Neural cell (in vitro differentiated cells): Measurements from ENCODE around the gene CYTH3. TPM values are rescaled to one million over a fixed set of nuclear protein-coding genes. Genes with fewer than 3 reads are reported as not detected.
"Not testable (repeated sequence)": the region's sequence is repeated elsewhere in the genome, so short reads cannot be mapped to it uniquely, and the experiment has no call there.

Source experiments
- H2AFZ ChIP-seq: fragments of 200-600, 300-800 bp; sonication (generic), shearing (Covaris generic); 2 replicates; pipeline ENCODE4 v1.6.0; 2014; ENCODE audit warnings: low read depth, mild to moderate bottlenecking, antibody characterized with exemption, low read length, moderate library complexity
- H3F3A ChIP-seq: fragments of 200-600 bp; shearing (Covaris generic); 2 replicates; pipeline ENCODE4 v1.6.1; 2016; ENCODE audit warnings: mild to moderate bottlenecking, moderate library complexity, mixed read lengths, antibody characterized with exemption, low read length; ENCODE audit not compliant: insufficient read depth, poor library complexity, severe bottlenecking
- H3K27ac ChIP-seq: fragments of 200-600, 300-800 bp; sonication (generic), shearing (Covaris generic); 2 replicates; pipeline ENCODE4 v1.5.1; 2014; ENCODE audit warnings: mild to moderate bottlenecking, low read length, moderate library complexity
- H3K27me3 ChIP-seq: fragments of 300-800, 200-600 bp; sonication (generic), shearing (Covaris generic); 2 replicates; pipeline ENCODE4 v1.6.0; 2014; ENCODE audit warnings: mild to moderate bottlenecking, low read depth, low read length, moderate library complexity; ENCODE audit not compliant: insufficient read depth
- H3K36me3 ChIP-seq: fragments of 300-800, 200-600 bp; sonication (generic), shearing (Covaris generic); 2 replicates; pipeline ENCODE4 v1.5.1; 2014; ENCODE audit warnings: mild to moderate bottlenecking, antibody characterized with exemption, low read length, moderate library complexity; ENCODE audit not compliant: insufficient read depth
- H3K4me2 ChIP-seq: fragments of 300-800, 200-600 bp; sonication (generic), shearing (Covaris generic); 2 replicates; pipeline ENCODE4 v1.6.0; 2014; ENCODE audit warnings: mild to moderate bottlenecking, low read length
- H3K4me3 ChIP-seq: fragments of 300-800, 200-600 bp; sonication (generic), shearing (Covaris generic); 2 replicates; pipeline ENCODE4 v1.5.1; 2014; ENCODE audit warnings: mild to moderate bottlenecking, low read length, moderate library complexity
- H3K79me2 ChIP-seq: fragments of 200-600 bp; shearing (Covaris generic); replicated peaks from 2 replicates; pipeline ENCODE4 v1.6.0; 2014; ENCODE audit warnings: mild to moderate bottlenecking, low read length, moderate library complexity; ENCODE audit not compliant: insufficient read depth
- H3K9ac ChIP-seq: fragments of 300-800, 200-600 bp; sonication (generic), shearing (Covaris generic); 2 replicates; pipeline ENCODE4 v1.6.1; 2016; ENCODE audit warnings: mild to moderate bottlenecking, low read length, mixed read lengths
- H3K9me2 ChIP-seq: fragments of 200-600 bp; shearing (Covaris generic); 2 replicates; pipeline ENCODE4 v1.6.1; 2016; ENCODE audit warnings: mild to moderate bottlenecking, low read length, mixed read lengths; ENCODE audit not compliant: insufficient read depth
- H3K9me3 ChIP-seq: fragments of 200-600, 300-800 bp; sonication (generic), shearing (Covaris generic); 2 replicates; pipeline ENCODE4 v1.6.1; 2016; ENCODE audit warnings: mild to moderate bottlenecking, mixed run types, low read length, moderate library complexity, mixed read lengths
- H4K20me1 ChIP-seq: fragments of 200-600 bp; shearing (Covaris generic); 2 replicates; pipeline ENCODE4 v1.6.1; 2016; ENCODE audit warnings: mild to moderate bottlenecking, mixed run types; ENCODE audit not compliant: insufficient read depth
- EP300 ChIP-seq: fragments of 450-650 bp; conservative IDR thresholded peaks from 2 replicates; pipeline ENCODE4 v1.6.1; 2014; ENCODE audit warnings: antibody characterized with exemption, mild to moderate bottlenecking, moderate library complexity; ENCODE audit not compliant: poor library complexity, severe bottlenecking
- EZH2 ChIP-seq: fragments of 200-600, 300-800 bp; shearing (Covaris generic), sonication (generic); IDR thresholded peaks from 2 replicates; pipeline ENCODE4 v1.6.1; 2014; ENCODE audit warnings: antibody characterized with exemption, low read length, borderline replicate concordance, mild to moderate bottlenecking; ENCODE audit not compliant: insufficient read depth, poor library complexity, severe bottlenecking
- MXI1 ChIP-seq: fragments of 450-650 bp; conservative IDR thresholded peaks from 2 replicates; pipeline ENCODE4 v1.6.1; 2014; ENCODE audit warnings: antibody characterized with exemption, mild to moderate bottlenecking; ENCODE audit not compliant: poor library complexity, severe bottlenecking
- POLR2AphosphoS5 ChIP-seq: IDR thresholded peaks from 2 replicates; pipeline ENCODE4 v1.6.1; 2012
- RAD21 ChIP-seq: fragments of 450-650 bp; conservative IDR thresholded peaks from 2 replicates; pipeline ENCODE4 v1.6.1; 2014; ENCODE audit warnings: antibody characterized with exemption, mild to moderate bottlenecking, moderate library complexity
- SMC3 ChIP-seq: fragments of 450-650 bp; conservative IDR thresholded peaks from 2 replicates; pipeline ENCODE4 v1.6.1; 2014; ENCODE audit warnings: antibody characterized with exemption, mild to moderate bottlenecking, moderate library complexity; ENCODE audit not compliant: poor library complexity
- TAF1 ChIP-seq: IDR thresholded peaks from 2 replicates; pipeline ENCODE4 v1.6.1; 2012; ENCODE audit warnings: low read depth
- polyA plus RNA-seq: library from polyadenylated mRNA; depleted of rRNA; stranded (reverse); fragments of >200 nt; gene quantifications from 2 replicates; pipeline ENCODE4 v1.2.3, GENCODE V29; 2014
- TF ChIP-seq, protein P1 (sequence below): IDR thresholded peaks from 2 replicates; pipeline ENCODE4 v1.6.1; 2012; ENCODE audit warnings: borderline replicate concordance
- TF ChIP-seq, protein P2 (sequence below): fragments of 450-650 bp; IDR thresholded peaks from 2 replicates; pipeline ENCODE4 v1.5.1; 2014; ENCODE audit warnings: antibody characterized with exemption, mild to moderate bottlenecking, moderate library complexity; ENCODE audit not compliant: poor library complexity, severe bottlenecking

CYTH3 gene
- polyA plus RNA-seq, 1 donor from 2014 or later, result 33.9 TPM

DNA sequence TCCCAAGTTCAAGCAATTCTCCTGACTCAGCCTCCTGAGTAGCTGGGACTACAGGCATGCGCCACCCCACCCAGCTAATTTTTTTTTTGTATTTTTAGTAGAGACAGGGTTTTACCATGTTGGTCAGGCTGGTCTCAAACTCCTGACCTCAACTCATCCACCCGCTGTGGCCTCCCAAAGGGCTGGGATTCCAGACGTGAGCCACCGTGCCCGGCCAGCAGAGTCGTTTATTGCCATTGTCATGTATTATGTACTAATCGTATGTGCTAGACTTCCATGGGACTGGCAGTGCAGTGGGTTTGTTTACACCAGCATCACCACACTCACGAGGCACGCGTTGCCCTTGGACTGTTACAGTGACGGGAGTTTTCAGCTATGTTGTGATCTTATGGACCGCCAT is 120.9 kb downstream of the CYTH3 start:
- not testable (repeated sequence) for H3K4me2 ChIP-seq, H4K20me1 ChIP-seq, H3K79me2 ChIP-seq, H3K9me3 ChIP-seq, H2AFZ ChIP-seq, H3K27ac ChIP-seq, H3K27me3 ChIP-seq, H3K9me2 ChIP-seq, H3K9ac ChIP-seq, H3F3A ChIP-seq, H3K4me3 ChIP-seq
- peaks cover 13% of the 10 kb centered on the region for H3K36me3 ChIP-seq

DNA sequence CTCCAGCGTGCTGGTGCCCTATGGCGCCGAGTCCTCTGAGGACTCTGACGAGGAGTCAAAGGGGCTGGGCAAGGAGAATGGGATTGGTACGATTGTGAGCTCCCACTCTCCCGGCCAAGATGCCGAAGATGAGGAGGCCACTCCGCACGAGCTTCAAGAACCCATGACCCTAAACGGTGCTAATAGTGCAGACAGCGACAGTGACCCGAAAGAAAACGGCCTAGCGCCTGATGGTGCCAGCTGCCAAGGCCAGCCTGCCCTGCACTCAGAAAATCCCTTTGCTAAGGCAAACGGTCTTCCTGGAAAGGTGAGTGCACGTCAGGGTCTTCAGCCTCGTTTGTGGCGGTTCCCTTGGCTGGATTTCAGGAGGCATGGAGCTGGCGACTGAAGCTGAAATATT is 122.4 kb downstream of the CYTH3 start:
- H4K20me1 ChIP-seq, result no peaks in the 10 kb centered on the region
- H3K9ac ChIP-seq, result no peak overlapping the region
- no peak overlapping the region for H3K4me2 ChIP-seq
- no peak overlapping the region for H2AFZ ChIP-seq
- H3K79me2 ChIP-seq, result no peaks in the 10 kb centered on the region
- no peaks in the 10 kb centered on the region for H3K9me3 ChIP-seq
- H3K9me2 ChIP-seq, result no peaks in the 10 kb centered on the region
- H3F3A ChIP-seq, result no peaks in the 10 kb centered on the region
- no peak overlapping the region for H3K27ac ChIP-seq
- H3K27me3 ChIP-seq, result no peaks in the 10 kb centered on the region
- no peak overlapping the region for H3K4me3 ChIP-seq
- peaks cover 6% of the 10 kb centered on the region for H3K36me3 ChIP-seq
- TF ChIP-seq EZH2, result no peak
- TF ChIP-seq TAF1, result no peak
- TF ChIP-seq, protein P1, sequence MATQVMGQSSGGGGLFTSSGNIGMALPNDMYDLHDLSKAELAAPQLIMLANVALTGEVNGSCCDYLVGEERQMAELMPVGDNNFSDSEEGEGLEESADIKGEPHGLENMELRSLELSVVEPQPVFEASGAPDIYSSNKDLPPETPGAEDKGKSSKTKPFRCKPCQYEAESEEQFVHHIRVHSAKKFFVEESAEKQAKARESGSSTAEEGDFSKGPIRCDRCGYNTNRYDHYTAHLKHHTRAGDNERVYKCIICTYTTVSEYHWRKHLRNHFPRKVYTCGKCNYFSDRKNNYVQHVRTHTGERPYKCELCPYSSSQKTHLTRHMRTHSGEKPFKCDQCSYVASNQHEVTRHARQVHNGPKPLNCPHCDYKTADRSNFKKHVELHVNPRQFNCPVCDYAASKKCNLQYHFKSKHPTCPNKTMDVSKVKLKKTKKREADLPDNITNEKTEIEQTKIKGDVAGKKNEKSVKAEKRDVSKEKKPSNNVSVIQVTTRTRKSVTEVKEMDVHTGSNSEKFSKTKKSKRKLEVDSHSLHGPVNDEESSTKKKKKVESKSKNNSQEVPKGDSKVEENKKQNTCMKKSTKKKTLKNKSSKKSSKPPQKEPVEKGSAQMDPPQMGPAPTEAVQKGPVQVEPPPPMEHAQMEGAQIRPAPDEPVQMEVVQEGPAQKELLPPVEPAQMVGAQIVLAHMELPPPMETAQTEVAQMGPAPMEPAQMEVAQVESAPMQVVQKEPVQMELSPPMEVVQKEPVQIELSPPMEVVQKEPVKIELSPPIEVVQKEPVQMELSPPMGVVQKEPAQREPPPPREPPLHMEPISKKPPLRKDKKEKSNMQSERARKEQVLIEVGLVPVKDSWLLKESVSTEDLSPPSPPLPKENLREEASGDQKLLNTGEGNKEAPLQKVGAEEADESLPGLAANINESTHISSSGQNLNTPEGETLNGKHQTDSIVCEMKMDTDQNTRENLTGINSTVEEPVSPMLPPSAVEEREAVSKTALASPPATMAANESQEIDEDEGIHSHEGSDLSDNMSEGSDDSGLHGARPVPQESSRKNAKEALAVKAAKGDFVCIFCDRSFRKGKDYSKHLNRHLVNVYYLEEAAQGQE, result no peak

DNA sequence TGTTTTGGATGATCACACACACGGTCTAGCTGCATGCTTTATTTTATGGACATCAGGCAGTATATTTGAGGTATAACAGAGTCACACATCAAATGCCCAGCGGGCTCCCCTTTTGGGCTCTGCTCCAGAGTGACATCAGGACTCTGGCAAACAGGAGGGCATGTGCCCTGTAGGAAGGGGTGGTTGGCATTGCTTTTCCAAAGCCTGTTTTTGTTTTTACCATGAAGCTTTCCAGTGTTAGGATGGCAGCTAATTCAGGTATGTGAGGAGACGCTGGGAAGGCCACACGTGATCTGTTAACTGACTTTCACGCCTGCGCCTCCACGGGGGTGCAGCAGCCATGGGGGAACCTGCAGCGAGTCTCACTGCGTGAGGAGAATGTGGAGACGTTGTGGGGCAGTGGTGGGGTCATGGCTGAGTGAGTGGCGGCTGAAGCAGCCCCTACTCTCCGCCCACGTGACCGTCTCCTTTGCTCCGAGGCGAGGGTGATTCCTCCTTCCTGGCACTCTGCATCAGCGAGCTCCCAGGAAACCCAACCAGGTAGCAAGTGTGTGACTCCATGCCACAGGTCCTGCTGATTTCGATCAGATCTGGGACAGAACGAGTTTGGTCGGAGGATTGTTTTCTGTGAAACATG is 123.6 kb downstream of the CYTH3 start:
- no peak overlapping the region for H3K27ac ChIP-seq
- no peaks in the 10 kb centered on the region for H3K9me3 ChIP-seq
- H4K20me1 ChIP-seq, result no peaks in the 10 kb centered on the region
- no peak overlapping the region for H3K9ac ChIP-seq
- TF ChIP-seq SMC3, result no peak
- TF ChIP-seq MXI1, result no peak
- TF ChIP-seq, protein P1, result no peak
- no peak for TF ChIP-seq EP300
- TF ChIP-seq EZH2, result no peak
- no peak for TF ChIP-seq RAD21
- no peak for TF ChIP-seq POLR2AphosphoS5
- no peak for TF ChIP-seq TAF1
- TF ChIP-seq, protein P2, sequence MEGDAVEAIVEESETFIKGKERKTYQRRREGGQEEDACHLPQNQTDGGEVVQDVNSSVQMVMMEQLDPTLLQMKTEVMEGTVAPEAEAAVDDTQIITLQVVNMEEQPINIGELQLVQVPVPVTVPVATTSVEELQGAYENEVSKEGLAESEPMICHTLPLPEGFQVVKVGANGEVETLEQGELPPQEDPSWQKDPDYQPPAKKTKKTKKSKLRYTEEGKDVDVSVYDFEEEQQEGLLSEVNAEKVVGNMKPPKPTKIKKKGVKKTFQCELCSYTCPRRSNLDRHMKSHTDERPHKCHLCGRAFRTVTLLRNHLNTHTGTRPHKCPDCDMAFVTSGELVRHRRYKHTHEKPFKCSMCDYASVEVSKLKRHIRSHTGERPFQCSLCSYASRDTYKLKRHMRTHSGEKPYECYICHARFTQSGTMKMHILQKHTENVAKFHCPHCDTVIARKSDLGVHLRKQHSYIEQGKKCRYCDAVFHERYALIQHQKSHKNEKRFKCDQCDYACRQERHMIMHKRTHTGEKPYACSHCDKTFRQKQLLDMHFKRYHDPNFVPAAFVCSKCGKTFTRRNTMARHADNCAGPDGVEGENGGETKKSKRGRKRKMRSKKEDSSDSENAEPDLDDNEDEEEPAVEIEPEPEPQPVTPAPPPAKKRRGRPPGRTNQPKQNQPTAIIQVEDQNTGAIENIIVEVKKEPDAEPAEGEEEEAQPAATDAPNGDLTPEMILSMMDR, result no peak
- no peak overlapping the region for H3K4me3 ChIP-seq
- no peaks in the 10 kb centered on the region for H3K79me2 ChIP-seq
- H3F3A ChIP-seq, result no peaks in the 10 kb centered on the region
- no peak overlapping the region for H3K4me2 ChIP-seq
- no peak overlapping the region for H2AFZ ChIP-seq
- no peaks in the 10 kb centered on the region for H3K27me3 ChIP-seq
- no peaks in the 10 kb centered on the region for H3K9me2 ChIP-seq
- H3K36me3 ChIP-seq, result peaks cover 9% of the 10 kb centered on the region
